Left colon (tissue), 2 donors: ENCODE results near the gene NOL11. TPM values are rescaled to one million over a fixed set of nuclear protein-coding genes. Genes with fewer than 3 reads are reported as not detected.

ENCODE experiments used
- ATAC-seq: fragments of 200-7000 bp; cut with Tn5 transposase; one replicate; pipeline ENCODE4 v1.9.1; 2020; ENCODE audit warnings: mild to moderate bottlenecking, moderate library complexity
- DNase-seq, 2 donors: peaks; one replicate each; pipeline ENCODE4 v3.0.0-alpha.2; 2020
- intact Hi-C, 2 donors: fragments of 100-400 bp; cut with DNase I in 1 of 2; cut with micrococcal nuclease in 1 of 2; formaldehyde crosslinking; loops; one replicate each; pipeline versions ENCODE4 v1.11.2 to v1.14.0; 2022; cut with DNase I, micrococcal nuclease
- total RNA-seq, 2 donors: library from RNA; stranded (reverse); fragmentation: NEBNext Ultra II Directional; extraction: Animal tissue kit (Norgen Biotek cat#: 25700); gene quantifications; one replicate each; pipeline ENCODE4 v1.2.1, GENCODE V29; 2021
- donor health status: DM: no; HTN: no; CAD: no.
- donor health status: DM: yes; HTN: yes; CAD: no.

Gene NOL11
- total RNA-seq, 2 donors from 2014 or later, result 25.9 to 33.4 TPM

DNA sequence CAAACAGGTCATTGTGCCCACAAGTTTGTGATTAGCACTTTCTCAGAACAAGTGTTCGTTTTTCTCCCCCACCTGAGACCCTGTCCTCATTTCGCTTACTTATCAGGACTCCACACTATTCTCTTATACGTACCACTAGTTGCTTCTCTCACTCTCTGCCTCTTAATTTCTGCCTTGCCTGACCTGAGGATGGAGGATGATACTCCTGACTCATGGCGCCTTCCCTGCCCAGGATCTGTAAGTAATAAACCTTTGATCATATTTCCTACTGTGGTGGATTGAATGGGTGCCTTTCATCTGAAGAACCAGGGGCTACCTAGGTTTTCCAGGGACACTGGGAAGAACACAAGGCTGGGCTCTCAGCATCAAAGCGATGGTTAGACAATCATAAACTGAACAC lies 67.8 kb downstream of the NOL11 start:
- intact Hi-C loops, result no loop called here
- no peak for DNase-seq
- no peak for ATAC-seq

Other genes with a start within 250 kb of the NOL11 start
- gene BPTF, start 107.6 kb downstream of the NOL11 start, total RNA-seq, result 10 to 100 TPM; 65.1 to 85.5 TPM